NCI-H146 treated with DMSO at 0.1 percent for 48 hours (cell line): ENCODE data around the gene EPHA3.
A peak's percentile ranks its signal among the peaks of the same experiment; 100 is the strongest.

Source experiments
- DNase-seq: peaks from one replicate; lab custom pipeline; 2025; ENCODE audit not compliant: unreplicated experiment; lab: John Stamatoyannopoulos, UW

The EPHA3 gene

DNA sequence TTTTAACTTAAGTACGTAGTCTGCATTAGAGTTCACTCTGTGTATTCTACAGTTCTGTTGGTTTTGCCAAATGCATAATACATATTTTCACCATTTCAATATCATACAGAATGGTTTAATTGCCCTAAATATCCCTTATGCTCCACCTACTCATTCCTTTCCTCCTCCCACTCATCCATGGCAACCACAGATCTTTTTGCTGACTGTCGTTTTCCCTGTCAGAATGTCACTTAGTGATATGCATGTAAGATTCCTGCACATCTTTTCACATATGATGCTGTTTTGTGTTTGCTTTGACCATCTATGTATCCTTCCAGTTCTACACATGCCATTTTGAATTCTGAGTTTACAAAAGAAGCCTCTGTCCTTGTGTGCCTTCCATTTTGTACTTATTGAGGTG lies 36.7 kb downstream of the EPHA3 start:
- DNase-seq, result no peak

DNA sequence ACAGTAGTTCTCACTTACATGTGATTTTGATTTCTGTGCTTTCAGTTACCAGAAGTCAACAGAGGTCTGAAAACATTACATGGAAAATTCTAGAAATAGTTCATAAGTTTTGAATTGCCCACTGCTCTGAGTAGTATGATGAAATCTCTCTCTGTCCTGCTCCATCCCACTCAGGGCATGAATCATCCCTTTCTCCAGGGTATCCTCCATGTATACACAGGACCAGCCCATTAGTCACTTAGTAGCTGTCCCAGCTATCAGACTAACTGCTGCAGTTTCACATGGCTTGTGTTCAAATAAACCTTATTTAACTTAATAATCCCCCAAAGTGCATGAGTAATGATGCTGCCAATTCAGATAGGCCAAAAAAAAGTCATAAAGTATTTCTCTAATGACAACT lies 38.6 kb downstream of the EPHA3 start:
- no peak for DNase-seq

DNA sequence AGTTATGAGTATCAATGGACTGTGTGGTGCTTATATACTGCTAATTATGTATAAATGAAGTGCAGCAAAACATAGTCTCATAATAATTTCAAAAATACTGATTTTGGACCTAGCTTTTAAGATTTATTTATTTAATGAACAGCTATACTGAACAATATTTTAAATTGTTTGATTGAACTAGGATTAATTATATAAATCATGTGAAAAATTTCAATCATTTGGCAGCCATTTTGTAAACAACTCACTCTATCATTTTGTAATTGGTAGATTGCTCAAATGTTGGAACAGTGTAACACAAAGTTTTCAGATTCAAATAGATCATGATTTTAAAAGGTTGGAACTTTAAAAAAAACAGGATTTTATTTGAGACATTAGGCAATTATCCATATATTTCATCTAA lies 47.0 kb downstream of the EPHA3 start:
- no peak for DNase-seq

DNA sequence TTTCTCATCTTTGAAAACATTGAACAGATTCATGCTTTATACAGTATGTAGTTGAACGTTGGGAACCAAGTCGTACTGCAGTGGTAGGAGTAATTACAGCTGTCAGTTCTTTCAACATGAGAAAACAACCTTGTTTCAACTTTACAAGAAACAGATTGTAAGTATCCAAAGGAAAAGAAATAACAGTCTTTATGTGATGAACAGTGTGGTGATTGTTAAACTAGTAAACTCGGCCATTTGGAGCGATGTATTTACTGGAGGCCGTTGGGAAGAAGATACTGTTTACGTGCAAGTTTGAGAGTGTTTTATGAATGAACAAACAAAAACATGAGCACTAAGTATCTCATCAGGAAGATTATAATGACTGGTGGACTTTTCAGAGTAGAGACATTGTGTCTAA lies 48.4 kb downstream of the EPHA3 start:
- no peak for DNase-seq

DNA sequence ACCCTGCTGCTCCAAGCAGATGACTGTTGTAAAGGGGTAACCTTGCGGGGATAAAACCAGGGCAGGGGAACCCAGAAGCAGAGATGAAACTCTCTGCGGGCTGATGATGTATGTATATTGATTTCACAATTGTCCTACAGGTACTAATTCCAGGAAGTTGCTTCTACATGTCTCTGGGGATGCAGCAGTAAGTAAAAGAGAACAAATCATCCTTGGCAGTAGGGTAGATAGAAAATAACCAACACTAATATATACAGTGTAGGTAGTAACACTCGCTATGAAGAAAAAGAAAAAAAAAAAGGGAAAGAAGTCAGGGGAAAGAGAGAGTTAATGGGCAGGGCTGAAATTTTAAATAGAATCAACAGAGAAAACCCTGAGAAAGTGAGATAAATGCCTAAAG lies 50.2 kb downstream of the EPHA3 start:
- no peak for DNase-seq

DNA sequence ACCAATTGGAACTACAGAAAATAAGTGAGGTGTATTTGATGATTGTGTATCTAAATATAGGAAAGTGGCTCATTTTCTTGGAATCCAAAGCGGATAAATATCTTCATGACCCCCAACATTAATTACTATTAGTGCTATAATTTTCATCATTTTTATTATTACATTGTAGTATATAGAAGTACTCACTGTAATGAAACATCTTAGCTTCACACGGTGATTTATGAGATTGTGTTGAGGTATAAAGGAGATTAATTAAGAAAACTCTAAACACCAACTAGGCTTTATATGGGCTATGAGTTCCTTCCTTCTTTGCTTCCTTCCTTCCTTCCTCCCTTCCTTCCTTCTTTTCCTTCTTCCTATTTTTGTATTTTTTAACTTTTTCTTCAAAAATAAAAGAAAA lies 52.2 kb downstream of the EPHA3 start:
- no peak for DNase-seq

DNA sequence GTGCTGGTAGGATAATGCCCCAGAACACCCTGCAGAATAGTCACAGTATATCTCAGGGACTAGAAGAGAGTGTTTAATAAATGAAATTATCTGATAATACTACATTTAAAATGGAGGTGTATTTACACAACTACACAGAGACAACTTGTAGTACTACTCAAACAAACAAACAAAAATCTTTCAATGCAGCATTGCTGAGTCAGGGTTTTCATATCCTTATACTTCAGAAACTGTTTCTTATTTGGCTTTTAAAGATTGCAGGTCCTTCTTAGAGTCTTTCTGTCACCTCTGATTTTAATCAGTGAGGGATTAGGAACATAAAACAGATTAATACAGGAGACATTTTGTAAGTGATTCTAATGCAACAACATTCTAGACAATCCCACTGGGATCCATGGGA lies 57.4 kb downstream of the EPHA3 start:
- no peak for DNase-seq

DNA sequence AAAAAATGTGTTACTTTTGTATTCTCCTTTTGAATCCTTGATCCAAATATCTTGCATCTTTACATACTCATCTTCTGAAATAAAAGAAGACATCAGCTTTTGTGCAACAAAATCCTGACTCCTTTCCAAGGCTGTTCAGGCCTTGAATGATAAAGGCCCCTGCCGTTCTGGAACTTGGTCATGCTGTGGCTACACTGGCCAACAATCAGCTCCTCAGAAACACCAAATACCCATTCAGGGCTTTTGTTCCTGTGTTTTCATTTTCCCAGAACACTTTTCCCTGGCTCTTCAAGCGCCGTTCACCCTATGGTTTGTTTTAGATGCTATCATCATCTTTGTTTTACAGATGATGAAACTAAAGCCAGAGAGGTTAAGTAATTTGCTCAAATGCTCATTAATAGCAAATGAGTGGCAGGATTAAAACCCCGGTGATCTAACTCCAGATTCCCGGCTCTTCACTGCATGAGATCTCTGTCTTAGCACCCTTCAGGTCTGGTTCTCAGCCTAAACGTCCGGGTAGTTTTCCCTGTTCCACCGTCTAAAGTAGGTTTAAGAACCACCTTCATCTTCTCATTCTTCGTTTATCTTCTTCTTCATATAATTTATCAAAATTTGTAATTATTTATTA lies 58.3 kb downstream of the EPHA3 start:
- no peak for DNase-seq

DNA sequence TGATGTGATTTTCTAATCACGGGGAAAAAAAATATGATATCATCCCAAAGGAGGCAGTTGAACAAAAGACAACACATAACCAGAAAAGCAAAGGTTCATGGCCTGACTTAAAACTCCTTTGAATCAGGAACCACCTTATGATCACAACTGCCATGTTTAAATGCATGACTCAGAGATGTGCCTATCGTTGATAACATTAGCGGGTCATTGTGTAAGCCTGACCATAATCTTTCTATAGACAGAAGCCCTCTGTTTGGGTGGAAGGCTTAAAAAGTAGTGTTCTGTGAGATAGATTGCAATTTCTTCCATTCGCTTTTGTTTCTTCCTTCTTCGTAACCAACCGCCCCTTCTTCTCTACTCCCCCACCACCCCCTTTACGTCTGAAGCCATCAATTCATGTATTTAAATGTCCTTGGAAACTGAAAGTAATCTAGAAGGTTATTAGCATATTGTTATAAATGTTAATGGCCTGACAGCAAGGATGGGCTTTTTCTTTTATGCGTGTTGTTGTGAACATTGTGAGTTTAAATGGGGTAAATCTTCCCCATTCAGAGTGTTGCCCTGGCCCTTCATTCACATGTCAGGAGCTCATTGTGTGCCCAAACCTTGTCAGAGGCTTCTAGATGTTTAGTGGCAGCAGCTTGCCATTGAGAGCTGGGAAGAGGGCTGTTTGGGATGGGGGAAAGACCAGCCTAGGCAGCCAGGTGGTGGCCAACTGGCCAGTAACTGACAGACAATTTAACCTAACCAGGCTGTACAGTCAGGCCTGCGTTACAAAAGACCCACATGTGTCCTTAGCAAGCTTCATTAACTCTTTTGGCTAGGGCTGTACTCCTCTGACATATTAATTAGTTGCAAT lies 64.5 kb downstream of the EPHA3 start:
- DNase-seq, result no peak

DNA sequence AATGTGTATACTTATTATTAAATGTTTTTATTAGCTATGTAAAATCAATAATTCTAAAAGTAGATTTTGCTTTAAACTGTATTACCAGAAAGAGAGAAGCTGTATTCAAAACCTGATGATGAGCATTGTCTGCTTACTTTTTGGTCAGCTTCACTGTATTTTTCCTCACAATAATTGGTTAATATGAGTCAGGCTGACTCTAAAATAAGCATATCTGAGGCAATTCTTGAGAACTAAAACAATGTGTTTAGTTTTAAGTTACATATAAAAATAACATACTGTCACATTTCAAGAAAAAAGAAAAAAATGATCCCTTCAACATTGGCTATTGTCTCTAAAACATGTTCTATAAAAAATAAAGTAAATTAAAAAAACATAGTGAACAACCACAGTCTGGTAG lies 66.1 kb downstream of the EPHA3 start:
- DNase-seq, result no peak

DNA sequence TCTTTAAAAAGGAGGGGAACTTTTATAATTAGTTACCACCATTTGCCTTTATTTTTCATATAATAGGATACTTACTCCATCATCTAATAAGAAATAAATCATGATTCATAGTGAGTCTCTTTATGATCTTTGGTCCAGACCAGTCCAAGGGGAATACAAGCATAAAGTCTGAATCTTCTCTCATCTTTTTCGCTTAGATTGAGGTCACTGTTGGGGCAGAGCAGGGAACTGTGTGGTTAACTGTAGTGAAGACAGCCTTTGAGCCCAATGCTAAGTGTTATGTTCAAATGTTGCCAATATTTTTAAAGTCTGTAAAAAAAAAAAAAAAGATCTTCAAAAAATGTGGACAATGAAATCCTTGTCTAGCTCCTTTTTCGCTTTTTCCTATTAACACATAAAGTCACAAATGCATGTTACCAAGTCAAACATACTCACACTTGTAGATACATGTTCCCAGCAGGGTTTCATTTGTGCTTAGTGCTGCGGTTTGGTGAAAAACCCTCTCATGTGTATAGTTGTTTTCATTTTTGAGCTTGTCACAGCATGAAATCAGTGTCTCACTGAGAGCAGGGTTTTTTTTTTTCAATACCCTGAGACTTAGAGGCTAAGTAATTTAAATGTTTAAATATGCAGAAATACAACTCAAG lies 72.1 kb downstream of the EPHA3 start:
- DNase-seq, result peak; percentile 2

DNA sequence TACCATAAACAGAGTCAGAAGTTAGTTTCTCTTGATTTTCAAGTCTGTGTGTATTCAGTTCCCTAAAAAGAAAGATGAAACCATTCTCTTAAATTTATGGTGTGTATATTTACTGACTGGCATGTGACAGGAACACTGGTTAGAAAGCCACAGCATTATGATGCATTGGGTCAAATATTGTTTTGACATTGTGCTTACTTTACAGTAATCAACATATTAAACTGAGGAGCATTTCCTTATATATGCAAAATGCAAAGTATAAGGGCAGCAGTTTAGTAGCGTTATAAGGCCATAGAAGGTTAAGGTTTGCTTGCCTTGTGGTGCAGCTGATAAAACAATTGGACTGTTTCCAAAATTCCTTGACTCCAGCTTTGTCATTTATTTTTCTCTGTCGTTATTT lies 72.9 kb downstream of the EPHA3 start:
- no peak for DNase-seq

DNA sequence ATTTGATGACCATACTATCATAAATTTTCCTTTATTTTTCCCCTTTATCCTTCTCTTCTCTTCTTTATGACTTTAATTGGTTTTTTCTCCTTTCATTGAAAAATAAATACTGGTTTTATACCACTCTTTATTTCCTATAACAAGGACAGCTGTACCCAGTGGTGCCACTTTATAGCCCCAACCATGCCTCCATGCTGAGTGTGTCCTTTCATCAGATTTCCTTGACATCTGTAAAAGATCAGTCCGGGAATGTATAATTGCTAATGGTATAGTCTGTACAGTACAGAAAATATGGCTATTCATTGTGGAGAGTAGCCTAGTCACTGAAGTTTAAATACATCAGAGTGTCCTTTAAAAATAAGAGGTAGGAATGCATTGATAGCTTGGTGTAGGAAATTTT lies 74.6 kb downstream of the EPHA3 start:
- no peak for DNase-seq

DNA sequence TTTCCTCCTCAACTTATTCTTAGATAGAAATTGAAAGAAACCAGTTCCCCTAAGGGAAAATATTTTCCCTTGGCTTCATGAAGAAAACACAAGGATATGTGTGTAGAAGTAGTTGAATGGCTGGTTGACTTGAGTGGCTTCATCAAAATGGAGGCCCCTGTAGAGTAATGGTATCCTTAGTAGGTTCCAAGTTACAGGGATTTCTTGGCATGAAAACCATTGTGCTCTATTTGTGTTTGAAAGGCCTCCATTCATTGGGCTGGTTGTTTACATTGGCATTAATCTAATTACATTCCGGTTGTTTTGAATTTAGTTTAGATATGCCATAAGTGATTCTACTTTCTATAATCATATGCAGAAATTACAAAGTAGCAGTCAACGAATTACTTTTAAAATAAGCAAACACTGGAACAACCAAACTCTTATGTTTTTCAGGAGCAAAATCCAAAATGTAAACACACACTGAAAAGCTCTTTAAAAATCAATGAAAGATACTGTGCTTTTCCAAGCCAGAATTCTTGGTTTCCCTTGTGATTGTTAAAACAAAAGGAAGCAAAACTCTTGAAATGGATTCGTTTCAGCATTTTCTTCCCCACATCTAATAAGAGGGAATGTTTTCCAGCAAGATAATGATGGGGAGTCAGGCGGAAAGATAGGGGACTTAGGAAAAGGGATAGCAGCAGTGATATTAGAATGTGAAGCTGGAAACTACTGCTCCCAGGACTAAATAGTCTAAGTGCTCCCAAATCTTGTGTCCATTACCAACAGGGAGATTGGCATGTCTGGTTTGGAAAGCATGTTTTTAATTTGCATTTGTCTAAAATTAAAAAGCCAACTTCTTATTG lies 77.0 kb downstream of the EPHA3 start:
- DNase-seq, result no peak

DNA sequence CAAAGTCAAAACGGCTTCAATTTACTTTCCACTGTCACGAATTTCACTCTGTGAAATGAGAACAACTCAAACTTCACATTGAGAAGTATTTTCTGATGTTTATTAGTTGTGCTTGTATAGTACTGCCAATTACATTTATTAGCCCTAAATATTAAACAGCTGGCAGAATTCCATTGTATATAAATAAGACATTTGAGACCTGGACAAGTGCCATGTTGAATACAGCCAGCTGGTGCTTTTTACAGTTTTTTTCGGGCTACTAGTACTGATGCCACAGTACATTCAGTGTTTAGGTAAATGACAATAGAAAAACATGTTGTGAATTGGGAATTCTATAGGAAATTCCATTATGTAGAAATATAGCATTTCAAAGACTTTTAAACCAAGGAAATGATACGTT lies 79.0 kb downstream of the EPHA3 start:
- DNase-seq, result no peak

DNA sequence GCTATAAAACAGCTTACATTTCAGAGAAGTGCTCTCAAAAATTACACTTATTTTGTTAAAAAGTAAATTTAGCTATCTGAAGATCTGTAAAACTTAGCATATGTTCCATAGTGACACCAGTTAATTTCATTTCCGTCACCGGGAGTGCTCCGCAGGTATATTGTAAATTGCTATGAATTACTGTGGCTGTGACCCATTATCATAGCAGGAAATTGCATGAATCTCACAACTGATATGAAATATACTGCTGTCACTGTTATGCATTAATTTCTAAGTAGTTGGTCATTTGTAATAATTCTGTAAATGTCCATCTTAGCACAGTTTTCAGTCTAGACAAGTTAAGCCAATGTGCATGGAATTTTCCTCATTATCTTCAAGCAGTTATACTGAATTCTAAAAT lies 91.2 kb downstream of the EPHA3 start:
- no peak for DNase-seq

DNA sequence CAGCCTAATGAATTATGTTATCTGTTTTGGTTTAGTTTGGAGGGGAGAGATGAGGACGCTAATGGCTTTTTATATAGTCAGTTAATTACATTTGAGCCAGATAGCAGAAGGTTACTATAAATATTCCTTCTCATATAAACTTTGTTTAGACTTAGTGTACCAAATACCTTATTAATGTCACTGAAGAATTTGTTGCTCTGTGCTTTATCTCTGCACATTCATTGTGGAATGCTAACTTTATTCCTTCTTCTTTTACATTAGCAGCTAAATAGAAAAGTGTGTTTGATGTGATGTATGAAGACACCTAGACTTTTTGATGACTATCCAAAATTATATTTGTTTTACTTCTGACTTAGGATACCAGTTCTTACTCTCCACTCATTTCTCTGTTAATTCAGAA lies 105.2 kb downstream of the EPHA3 start:
- DNase-seq, result no peak

DNA sequence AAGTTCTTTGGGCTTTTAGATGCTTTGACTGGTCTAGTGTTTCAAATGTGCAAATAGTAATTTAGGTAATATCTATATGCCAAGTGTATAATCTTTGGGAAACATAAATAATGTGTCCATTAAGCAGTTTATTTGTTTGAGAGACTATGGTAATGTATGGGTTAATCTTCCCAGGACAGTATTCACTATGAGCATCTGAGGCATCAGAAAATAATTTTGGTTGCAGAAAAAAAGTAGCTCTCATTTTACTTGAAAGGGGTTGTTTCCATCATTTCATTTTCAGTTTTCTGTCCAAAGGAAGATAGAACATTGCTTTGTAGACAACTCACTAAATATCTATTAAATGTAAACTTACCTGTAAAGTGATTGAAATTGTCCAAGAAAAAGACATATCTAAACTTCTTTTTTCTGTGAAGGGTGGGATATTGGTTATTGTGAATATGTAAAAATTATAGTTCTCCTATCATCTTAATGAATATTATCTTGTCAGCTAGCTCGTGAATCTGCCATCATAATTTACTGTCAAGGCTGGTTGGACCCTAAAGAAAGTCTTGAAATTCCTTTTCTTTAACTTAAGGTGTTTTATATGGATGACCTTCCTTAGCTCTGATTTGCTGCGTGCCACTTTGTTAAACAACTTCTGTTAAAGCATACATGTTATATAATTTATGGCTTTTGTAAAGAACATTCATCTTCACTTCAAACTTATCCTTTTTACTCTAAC lies 108.8 kb downstream of the EPHA3 start:
- no peak for DNase-seq

DNA sequence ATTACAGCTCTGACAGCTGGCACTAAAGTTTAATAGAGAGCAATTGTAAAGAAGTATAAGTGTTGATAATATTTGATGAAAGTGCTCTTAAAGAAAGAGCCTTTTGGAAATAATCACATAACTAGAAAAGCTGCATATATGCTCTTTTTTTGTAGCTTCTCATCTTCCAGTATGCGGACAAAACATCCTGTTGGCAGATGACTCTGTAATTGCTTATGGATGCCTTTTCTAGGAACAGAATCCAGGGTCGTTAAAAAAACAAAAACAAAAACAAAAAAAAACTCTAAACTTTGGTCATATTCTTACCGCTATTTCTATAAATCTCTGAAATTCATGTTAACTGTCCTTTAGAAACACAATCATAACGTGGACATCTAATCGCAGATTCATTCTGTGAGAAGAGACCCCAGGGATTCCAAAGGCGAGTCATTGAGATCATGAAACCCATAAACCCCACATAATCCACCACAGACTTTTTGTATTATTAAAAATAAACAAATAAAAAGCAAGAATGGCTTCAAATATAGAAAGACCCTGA lies 109.8 kb downstream of the EPHA3 start:
- DNase-seq, result no peak

DNA sequence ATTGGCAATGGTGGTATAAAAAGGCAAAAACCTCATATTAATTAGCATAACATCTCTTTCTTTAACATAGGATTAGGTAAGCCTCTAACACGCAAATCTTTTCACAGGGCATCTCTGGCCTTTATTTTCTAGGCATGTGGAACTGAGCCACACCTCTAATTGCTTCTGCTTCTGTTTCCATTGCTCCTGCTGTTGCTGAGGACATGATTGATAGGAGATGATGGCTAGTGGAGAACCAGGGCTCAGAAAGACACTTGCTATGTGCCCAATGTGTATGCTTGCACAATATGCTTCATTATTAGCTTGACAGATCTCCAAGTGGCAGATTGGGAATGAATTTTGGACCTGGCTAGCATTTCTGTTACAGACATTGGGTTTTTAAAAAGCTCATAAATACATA lies 114.5 kb downstream of the EPHA3 start:
- DNase-seq, result no peak

DNA sequence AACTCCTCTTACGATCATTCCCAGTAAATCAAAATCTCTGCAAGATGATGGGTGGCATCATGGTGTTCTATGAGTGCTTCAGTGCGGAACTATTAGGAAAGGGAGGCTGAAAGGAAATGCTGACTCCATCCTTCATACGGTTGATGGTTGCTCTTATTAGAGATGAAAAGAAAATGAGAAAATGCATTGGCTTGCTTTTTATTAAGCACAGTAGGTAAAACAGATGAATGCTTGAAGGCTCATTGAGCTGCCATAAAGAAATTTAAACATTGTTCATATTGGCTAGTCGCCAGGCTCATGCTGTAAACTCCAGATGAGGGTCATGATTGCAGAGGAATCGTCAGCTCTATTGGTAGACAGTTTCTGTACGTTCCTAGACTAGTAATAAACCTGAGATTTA lies 115.8 kb downstream of the EPHA3 start:
- peak; percentile 11 for DNase-seq
